NT2/D1 (cell line): ENCODE data around the gene DOK6.

Experiments
- YY1 ChIP-seq: IDR thresholded peaks from 2 replicates; pipeline ENCODE4 v1.6.1; 2011; ENCODE audit not compliant: insufficient read length, insufficient read depth
- ZNF274 ChIP-seq: IDR thresholded peaks from 2 replicates; pipeline ENCODE4 v1.6.1; 2011; ENCODE audit warnings: mild to moderate bottlenecking, low read depth, low read length

DNA sequence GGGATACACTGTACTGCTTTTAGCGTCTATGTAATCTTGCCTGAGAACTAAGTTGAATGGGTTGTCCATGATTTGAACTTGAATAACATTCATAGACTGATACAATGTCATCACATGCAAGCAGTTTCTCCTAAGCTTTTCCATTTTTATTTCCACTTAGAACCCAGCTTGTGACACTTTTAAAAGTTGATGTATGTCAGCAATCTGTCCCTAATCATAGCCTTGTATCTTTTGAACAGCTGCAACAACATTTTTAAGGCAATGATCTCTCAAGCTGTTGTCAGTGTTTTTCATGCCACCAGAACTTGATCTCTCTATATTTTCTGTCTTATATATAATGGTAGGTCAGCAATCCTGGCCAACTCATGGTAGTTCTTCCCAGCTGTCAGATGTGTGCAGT lies 185.0 kb downstream of the DOK6 start:
- TF ChIP-seq ZNF274 (no peak), YY1 (no peak)
